Right atrium auricular region (tissue), 2 donors: ENCODE results near the gene ERC2. TPM values are rescaled to one million over a fixed set of nuclear protein-coding genes. Genes with fewer than 3 reads are reported as not detected.
"Not testable (repeated sequence)": the region's sequence is repeated elsewhere in the genome, so short reads cannot be mapped to it uniquely, and the experiment has no call there.

Experiments
- DNase-seq: peaks from one replicate; pipeline ENCODE4 v3.0.0-alpha.2; 2019; ENCODE audit warnings: low spot score
- H3K27ac ChIP-seq, 2 donors: fragments of 200-600 bp; sonication (generic); 1 replicate in 1 of 2; 2 replicates in 1 of 2; pipeline ENCODE4 v1.5.1; 2016 to 2019
- H3K27me3 ChIP-seq, 2 donors: fragments of 200-600 bp; sonication (generic); one replicate each; pipeline versions ENCODE4 v1.5.1 to v1.6.0; 2017 to 2019
- H3K36me3 ChIP-seq: fragments of 200-600 bp; sonication (generic); one replicate; pipeline ENCODE4 v1.5.1; 2016
- H3K4me1 ChIP-seq, 2 donors: fragments of 200-600 bp; sonication (generic); one replicate each; pipeline versions ENCODE4 v1.5.1 to v1.6.0; 2017 to 2019
- H3K4me3 ChIP-seq, 2 donors: fragments of 200-600 bp; sonication (generic); 1 replicate in 1 of 2; 2 replicates in 1 of 2; pipeline ENCODE4 v1.5.1; 2017 to 2019; ENCODE audit warnings: mild to moderate bottlenecking in 1 of 2, moderate library complexity in 1 of 2
- H3K9me3 ChIP-seq, 2 donors: fragments of 200-600 bp; sonication (generic); one replicate each; pipeline ENCODE4 v1.5.1; 2019
- total RNA-seq, 2 donors: library from RNA; depleted of rRNA; stranded (reverse); fragments of >200 nt; gene quantifications; one replicate each; pipeline ENCODE4 v1.1.0, GENCODE V29; 2016
- TF ChIP-seq, protein P1 (sequence below), 2 donors: fragments of 200-600 bp; sonication (generic); IDR thresholded peaks; one replicate each; pipeline ENCODE4 v1.5.1; 2019; ENCODE audit warnings: antibody characterized with exemption in 2 of 2

ERC2 gene
- total RNA-seq, 2 donors from 2014 or later = 2.9 to 4.0 TPM

DNA sequence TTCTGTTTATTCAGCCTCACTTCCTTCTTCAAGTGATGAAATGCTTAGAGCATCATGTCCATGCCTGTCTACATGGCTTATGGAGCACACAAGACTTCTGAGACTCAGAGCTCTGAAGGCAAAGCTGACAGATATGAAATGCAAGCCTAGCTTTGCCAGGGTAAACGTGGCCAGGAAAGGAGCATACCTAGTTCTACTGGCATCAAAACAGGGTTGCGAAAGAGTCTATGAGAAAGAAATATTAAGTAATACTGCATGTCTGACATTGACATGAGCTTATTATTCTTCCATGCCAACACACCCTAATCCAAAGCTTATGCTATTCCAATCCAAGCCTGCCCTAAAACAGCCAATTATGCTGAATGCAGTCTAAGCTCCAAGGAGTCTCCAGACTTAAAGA, 391.5 kb downstream of the ERC2 start:
- TF ChIP-seq, protein P1, sequence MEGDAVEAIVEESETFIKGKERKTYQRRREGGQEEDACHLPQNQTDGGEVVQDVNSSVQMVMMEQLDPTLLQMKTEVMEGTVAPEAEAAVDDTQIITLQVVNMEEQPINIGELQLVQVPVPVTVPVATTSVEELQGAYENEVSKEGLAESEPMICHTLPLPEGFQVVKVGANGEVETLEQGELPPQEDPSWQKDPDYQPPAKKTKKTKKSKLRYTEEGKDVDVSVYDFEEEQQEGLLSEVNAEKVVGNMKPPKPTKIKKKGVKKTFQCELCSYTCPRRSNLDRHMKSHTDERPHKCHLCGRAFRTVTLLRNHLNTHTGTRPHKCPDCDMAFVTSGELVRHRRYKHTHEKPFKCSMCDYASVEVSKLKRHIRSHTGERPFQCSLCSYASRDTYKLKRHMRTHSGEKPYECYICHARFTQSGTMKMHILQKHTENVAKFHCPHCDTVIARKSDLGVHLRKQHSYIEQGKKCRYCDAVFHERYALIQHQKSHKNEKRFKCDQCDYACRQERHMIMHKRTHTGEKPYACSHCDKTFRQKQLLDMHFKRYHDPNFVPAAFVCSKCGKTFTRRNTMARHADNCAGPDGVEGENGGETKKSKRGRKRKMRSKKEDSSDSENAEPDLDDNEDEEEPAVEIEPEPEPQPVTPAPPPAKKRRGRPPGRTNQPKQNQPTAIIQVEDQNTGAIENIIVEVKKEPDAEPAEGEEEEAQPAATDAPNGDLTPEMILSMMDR (IDR thresholded peaks at IDR 0.05) = no peak
- H3K27me3 ChIP-seq = no peaks in the 10 kb centered on the region
- no peaks in the 10 kb centered on the region for H3K36me3 ChIP-seq
- no peak overlapping the region for H3K27ac ChIP-seq
- DNase-seq = no peak
- H3K4me1 ChIP-seq = no peaks in the 10 kb centered on the region
- H3K4me3 ChIP-seq = no peak overlapping the region
- no peaks in the 10 kb centered on the region for H3K9me3 ChIP-seq

DNA sequence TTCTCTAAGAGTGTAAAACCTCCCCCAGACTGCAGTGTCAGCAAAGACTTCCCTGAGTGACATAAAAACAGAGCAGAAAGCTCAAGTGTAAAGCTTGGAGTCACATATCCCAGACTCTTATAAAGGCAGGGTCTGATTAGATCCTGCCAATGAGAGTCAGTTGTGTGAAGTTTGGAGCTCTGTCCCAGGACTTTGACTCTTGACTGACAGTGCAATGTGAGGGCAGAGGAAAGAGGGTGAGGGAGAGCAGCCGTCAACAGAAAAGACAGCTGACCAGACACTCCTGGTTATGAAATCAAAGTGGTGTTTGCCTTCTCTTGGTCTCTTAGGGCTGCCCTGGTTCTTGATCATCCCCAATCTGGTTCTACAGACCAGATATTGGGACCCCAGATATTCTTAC, 393.2 kb downstream of the ERC2 start:
- no peak overlapping the region for H3K27ac ChIP-seq
- H3K27me3 ChIP-seq = no peaks in the 10 kb centered on the region
- no peak for DNase-seq
- H3K36me3 ChIP-seq = no peaks in the 10 kb centered on the region
- no peaks in the 10 kb centered on the region for H3K9me3 ChIP-seq
- no peaks in the 10 kb centered on the region for H3K4me1 ChIP-seq
- TF ChIP-seq, protein P1 (IDR thresholded peaks at IDR 0.05) = no peak
- no peak overlapping the region for H3K4me3 ChIP-seq

DNA sequence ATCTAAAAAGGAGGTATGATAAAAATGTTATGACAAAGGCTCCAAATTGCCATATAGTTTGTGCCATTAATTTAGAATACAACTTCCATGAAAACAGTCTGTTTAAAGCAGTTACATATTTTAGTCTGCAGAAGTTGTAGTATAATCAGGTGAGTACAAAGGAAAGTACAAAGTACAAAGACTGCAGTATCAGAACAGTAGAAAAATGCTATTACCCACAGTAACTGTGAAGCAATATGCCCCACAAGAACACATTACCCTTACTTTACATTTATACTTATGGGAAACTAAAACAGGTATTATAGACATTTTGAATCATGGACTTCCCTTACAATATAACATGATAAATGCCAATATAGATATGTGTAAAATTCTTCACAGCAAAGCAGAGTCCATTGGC, 398.5 kb downstream of the ERC2 start:
- TF ChIP-seq, protein P1 (IDR thresholded peaks at IDR 0.05) = no peak
- no peaks in the 10 kb centered on the region for H3K36me3 ChIP-seq
- H3K27me3 ChIP-seq = no peaks in the 10 kb centered on the region
- DNase-seq = no peak
- no peak overlapping the region for H3K4me3 ChIP-seq
- no peaks in the 10 kb centered on the region for H3K9me3 ChIP-seq
- H3K4me1 ChIP-seq = no peaks in the 10 kb centered on the region
- no peak overlapping the region for H3K27ac ChIP-seq

DNA sequence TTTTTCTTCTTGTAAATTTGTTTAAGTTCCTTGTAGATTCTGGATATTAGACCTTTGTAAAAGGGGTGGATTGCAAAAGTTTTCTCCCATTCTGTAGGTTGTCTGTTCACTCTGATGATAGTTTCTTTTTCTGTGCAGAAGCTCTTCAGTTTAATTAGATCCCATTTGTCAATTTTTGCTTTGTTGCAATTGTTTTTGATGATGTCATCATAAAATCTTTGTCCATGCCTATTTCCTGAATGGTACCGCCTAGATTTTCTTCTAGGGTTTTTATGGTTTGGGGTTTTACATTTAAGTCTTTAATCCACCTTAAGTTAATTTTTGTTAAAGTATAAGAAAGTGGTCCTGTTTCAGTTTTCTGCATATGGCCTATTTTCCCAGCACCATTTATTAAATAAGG, 401.9 kb downstream of the ERC2 start:
- H3K4me1 ChIP-seq, H3K36me3 ChIP-seq, H3K9me3 ChIP-seq, H3K27ac ChIP-seq, H3K4me3 ChIP-seq, DNase-seq, H3K27me3 ChIP-seq: not testable (repeated sequence)

DNA sequence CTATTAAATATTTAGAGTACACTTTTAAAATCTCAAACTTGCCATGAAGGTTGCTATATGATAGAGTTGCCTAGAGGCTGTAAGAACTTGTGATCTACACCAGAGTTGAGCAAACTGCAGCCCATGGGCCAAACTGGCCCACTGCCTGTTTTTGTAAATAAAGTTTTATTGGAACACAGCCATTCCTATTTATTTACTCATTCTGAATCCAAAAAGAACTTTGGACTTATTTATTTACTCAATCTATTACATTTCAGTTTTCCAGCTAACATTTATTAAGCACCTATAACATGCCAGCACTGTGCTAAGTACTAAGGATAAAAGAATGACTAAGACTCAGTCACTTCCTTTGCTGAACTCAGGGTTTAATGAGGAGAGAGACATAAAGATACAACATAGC, 403.6 kb downstream of the ERC2 start:
- no peaks in the 10 kb centered on the region for H3K36me3 ChIP-seq
- TF ChIP-seq, protein P1 (IDR thresholded peaks at IDR 0.05) = no peak

DNA sequence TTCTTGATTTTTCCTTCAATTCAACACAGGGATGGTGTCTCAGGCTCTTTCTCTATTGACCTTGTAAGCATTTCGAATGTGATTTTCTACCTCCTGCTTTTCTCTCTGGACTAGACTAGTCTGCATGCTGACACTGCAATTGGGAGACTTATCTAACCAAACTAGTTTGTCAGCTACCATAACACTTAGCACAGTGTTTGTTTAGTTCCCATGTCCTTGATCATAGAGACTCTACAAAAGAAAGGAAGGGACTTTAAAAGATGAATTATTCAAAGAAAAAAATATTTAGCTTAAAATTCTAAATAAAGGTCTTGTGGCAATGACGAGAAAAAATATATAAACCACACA, 407.0 kb downstream of the ERC2 start:
- no peaks in the 10 kb centered on the region for H3K9me3 ChIP-seq
- H3K4me3 ChIP-seq = no peak overlapping the region
- DNase-seq = no peak
- H3K27ac ChIP-seq = no peak overlapping the region
- H3K36me3 ChIP-seq = no peaks in the 10 kb centered on the region
- TF ChIP-seq, protein P1 (IDR thresholded peaks at IDR 0.05) = no peak
- H3K4me1 ChIP-seq = no peaks in the 10 kb centered on the region
- no peaks in the 10 kb centered on the region for H3K27me3 ChIP-seq

More for the DNA sequence above, 403.6 kb downstream of the ERC2 start:
- H3K27me3 ChIP-seq = no peaks in the 10 kb centered on the region
- H3K9me3 ChIP-seq = no peaks in the 10 kb centered on the region
- H3K4me3 ChIP-seq = no peak overlapping the region
- DNase-seq = no peak
- H3K4me1 ChIP-seq = no peaks in the 10 kb centered on the region
- no peak overlapping the region for H3K27ac ChIP-seq
